GM18526 (cell line): ENCODE results near the gene ETV7.

Experiments used
- POLR2A ChIP-seq: IDR thresholded peaks from 3 replicates; pipeline ENCODE4 v1.6.1; 2011; ENCODE audit not compliant: insufficient read length; ENCODE audit errors: extremely low read depth

ETV7 gene

GRCh38 chr6:36387440-36388303 lies at the start of gene ETV7:
ETV7 (minus strand) TSS chr6:36387669; CDS start chr6:36387541, 128 bp downstream.
- TF ChIP-seq POLR2A, result no peak

GRCh38 chr6:36436466-36436865 lies 49.0 kb upstream of the ETV7 start:
- TF ChIP-seq POLR2A, result no peak

DNA sequence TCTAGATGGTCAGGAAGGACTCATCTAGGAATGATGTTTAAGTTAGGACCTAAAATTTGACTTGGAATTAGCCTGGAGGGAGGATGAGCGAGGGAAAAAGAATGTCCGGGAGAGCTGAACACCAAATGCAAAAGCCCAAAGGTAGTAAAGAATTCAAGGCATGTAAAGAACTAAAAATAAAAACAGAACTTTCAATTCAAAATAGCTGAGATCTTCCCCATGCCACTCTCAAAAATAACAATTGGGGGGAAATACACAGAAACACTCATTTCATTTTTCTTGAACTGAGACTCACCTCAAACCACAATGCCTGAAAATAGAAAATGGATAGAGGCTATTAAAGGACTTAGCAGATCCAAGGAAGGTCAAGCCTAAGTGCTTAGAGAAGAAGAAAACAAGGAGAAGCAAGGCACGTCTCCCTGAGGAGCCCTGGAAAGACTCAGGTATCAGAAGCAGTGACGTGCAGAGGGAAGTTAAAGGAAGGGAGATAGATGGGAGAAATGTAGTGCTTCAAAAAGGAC lies 44.7 kb upstream of the ETV7 start:
- TF ChIP-seq POLR2A, result no peak

- TF ChIP-seq POLR2A, result no peak
These were observed 43.7 kb upstream of the ETV7 start for GRCh38 chr6:36431197-36431596.

- no peak for TF ChIP-seq POLR2A
These were observed 42.9 kb upstream of the ETV7 start for GRCh38 chr6:36430351-36430750.

DNA sequence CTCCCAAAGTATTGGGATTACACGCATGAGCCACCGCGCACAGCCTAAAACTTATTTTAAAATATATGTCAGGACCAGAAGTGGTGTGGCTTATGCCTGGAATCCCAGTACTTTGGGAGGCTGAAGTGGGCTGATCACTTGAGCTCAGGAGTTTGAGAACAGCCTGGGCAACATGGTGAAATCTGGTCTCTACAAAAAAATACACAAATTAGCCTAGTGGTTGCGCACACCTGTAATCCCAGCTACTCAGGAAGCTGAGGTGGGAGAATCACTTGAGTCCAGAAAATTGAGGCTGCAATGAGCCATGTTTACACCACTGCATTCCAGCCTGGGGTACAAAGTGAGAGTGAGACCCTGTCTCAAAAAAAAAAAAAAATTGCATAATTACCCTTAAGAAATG lies 41.4 kb upstream of the ETV7 start:
- no peak for TF ChIP-seq POLR2A

DNA sequence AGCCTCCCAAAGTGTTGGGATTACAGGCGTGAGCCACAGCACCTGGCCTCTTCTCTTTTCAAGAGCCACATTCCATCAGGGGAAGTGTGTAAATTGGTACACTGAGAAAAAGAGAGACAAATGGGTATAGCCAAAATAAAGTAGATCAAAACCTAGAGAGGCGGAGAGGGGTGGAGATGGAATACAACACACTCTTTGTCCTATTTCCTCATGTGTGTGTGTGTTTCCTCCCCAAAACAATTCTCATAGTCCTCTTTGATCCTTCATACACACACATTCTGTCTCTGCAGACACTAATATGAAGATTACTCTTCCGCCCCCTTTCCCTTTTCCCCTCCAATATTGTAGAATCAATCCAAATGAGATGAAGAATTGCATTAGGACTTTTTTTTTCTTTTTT lies 39.2 kb upstream of the ETV7 start:
- TF ChIP-seq POLR2A, result no peak

- peak; percentile 80 for TF ChIP-seq POLR2A
These were observed 35.8 kb upstream of the ETV7 start for GRCh38 chr6:36423101-36423824.

GRCh38 chr6:36422714-36423100 lies 35.2 kb upstream of the ETV7 start:
- TF ChIP-seq POLR2A, result no peak

GRCh38 chr6:36419310-36419709 lies 31.8 kb upstream of the ETV7 start:
- no peak for TF ChIP-seq POLR2A

- no peak for TF ChIP-seq POLR2A
These were observed 31.1 kb upstream of the ETV7 start for GRCh38 chr6:36418558-36418957.

- TF ChIP-seq POLR2A, result no peak
These were observed 27.0 kb upstream of the ETV7 start for GRCh38 chr6:36414481-36414880.

DNA sequence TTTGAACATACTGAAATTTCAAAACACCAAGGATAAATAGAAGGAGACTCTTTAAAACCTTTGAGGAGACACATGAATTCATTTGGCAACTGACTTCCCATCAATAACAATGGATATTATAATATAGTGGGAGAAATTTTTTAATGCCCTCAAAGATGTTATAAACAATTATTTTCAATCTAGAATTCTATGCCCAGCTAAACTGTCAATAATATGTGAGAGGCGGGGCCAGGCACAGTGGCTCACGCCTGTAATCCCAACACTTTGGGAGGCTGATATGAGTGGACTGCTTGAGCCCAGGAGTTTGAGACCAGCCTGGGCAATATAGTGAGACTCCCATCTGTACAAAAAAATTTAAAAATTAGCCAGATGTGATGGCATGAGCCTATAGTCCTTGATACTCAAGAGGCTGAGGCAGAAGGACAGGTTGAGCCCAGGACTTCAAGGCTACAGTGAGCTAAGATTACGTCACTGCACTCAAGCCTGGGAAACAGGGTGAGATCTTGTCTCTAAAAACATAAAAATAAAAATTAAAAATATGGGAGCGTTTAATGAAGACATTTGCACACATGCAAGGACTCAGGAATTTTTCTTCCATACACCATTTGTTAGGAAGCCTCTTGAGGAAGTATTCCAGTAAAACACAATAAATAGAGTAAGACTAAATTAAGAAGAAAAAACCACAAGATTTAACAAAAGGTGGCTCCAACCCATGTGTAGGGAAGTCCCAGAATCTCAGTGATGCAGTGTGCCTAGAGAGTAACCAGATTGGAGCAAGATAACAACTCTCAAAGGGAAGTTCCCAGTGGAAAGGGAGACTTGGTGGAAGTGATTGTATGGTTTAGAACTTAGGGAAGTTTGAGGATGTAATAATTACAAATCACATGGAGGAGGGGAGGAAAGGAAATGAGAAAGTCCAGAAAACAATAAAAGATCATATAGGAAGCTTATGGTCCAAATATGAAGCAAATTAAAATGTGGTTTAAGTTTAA lies 26.3 kb upstream of the ETV7 start:
- TF ChIP-seq POLR2A, result no peak

DNA sequence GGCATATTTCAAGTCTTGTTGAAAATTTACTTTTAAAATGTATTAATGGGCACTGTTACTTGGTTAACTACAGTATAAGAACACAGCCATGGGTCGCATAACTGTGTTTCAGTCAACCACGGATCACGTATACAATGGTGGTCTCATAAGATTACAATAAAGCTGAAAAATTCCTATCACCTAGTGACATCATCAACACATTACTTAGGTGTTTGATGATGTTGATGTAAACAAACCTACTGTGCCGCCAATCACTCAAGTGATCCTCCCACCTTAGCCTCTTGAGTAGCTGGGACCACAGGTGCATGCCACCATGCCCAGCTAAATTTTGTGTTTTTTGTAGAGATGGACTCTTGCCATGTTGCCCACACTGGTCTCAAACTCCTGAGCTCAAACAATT lies 16.7 kb upstream of the ETV7 start:
- TF ChIP-seq POLR2A, result no peak

DNA sequence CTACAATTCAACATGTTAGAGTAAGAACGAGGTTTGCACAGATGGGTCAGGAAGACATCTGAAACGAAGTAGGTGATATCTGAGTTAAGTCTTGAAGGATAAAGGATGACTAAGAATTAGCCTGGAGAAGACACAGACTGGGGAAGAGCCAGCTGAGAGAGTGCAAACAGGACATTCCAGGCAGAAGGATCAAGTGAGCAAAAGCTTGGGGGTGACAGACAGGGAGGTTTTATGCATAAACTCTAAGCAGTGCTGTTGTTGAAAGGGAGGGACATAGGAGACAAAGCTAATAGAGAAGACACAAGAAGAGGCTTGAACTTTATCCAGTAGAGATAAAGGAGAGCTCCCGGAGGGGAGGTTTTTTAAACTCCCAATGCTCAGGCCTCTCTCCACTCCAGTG lies 15.0 kb upstream of the ETV7 start:
- TF ChIP-seq POLR2A, result no peak

GRCh38 chr6:36399970-36400369 lies 12.5 kb upstream of the ETV7 start:
- TF ChIP-seq POLR2A, result no peak

DNA sequence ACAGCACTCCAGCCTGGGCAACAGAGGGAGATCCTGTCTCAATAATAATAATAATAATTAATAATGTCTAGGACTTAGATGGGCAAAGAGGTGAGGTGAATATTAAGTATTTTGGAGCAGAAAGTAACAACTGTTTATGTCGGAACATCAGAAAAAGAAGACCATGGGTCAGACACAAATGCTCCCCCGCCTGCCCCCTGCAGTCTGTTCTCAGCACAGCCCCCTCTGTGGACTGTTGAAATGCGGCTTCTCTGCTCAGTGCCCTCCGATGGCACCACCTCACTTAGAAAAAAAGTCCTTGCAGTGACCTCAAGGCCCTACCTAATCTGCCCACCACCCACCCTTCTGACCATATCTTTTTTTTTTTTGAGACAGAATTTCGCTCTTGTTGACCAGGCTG lies 5.2 kb upstream of the ETV7 start:
- no peak for TF ChIP-seq POLR2A
